Sigmoid colon (tissue), 7 donors: ENCODE results near the gene DIP2B. TPM values are rescaled to one million over a fixed set of nuclear protein-coding genes. Genes with fewer than 3 reads are reported as not detected.

Experiments
- DNase-seq: peaks from one replicate; pipeline ENCODE4 v3.0.0-alpha.2; 2019
- H3K27ac ChIP-seq, 4 donors: fragments of 200-600 bp; sonication (generic); one replicate each; pipeline ENCODE4 v1.5.1; 2016 to 2019; ENCODE audit warnings: mild to moderate bottlenecking in 1 of 4
- H3K27me3 ChIP-seq, 3 donors: fragments of 200-600 bp; sonication (generic); one replicate each; pipeline ENCODE4 v1.5.1; 2019; ENCODE audit warnings: mild to moderate bottlenecking in 1 of 3
- H3K36me3 ChIP-seq, 4 donors: fragments of 200-600 bp; sonication (generic); one replicate each; pipeline ENCODE4 v1.5.1; 2016 to 2019
- H3K4me1 ChIP-seq, 4 donors: fragments of 200-600 bp; sonication (generic); one replicate each; pipeline ENCODE4 v1.5.1; 2017 to 2019
- H3K4me3 ChIP-seq, 4 donors: fragments of 200-600 bp; sonication (generic); one replicate each; pipeline ENCODE4 v1.5.1; 2017 to 2019; ENCODE audit warnings: mild to moderate bottlenecking in 2 of 4, moderate library complexity in 1 of 4
- H3K9me3 ChIP-seq, 4 donors: fragments of 200-600 bp in 3 of 4; sonication (generic) in 3 of 4; one replicate each; pipeline versions ENCODE4 v1.5.1 to v1.6.1; 2013 to 2019
- CTCF ChIP-seq, 4 experiments: fragments of 450-650 bp in 3 of 4; fragments of 200-600 bp in 1 of 4; IDR thresholded peaks; one replicate each; pipeline ENCODE4 v1.5.1; 2016 to 2019; ENCODE audit warnings: antibody characterized with exemption in 4 of 4, mild to moderate bottlenecking in 3 of 4, moderate library complexity in 2 of 4
- EP300 ChIP-seq, 4 donors: sonication (generic); formaldehyde crosslinking; IDR thresholded peaks; one replicate each; pipeline ENCODE4 v1.6.1; 2017; ENCODE audit warnings: antibody characterized with exemption in 4 of 4
- POLR2A ChIP-seq, 2 donors: fragments of 450-650 bp; IDR thresholded peaks; one replicate each; pipeline ENCODE4 v1.6.1; 2016; ENCODE audit warnings: antibody characterized with exemption in 2 of 2, mild to moderate bottlenecking in 2 of 2, moderate library complexity in 2 of 2
- POLR2AphosphoS5 ChIP-seq, 4 donors: sonication (generic); formaldehyde crosslinking; IDR thresholded peaks; one replicate each; pipeline ENCODE4 v1.6.1; 2017; ENCODE audit warnings: antibody characterized with exemption in 4 of 4
- WGBS, 2 donors: extraction: QIAGEN DNeasy Blood & Tissue Kit; methylation state at CpG; one replicate each; pipeline ENCODE4 v1.1.7; 2013; 5-methylcytosine and 5-hydroxymethylcytosine counted together
- intact Hi-C: fragments of 100-400 bp; cut with DNase I; formaldehyde crosslinking; loops from one replicate; pipeline ENCODE4 v1.15.1; 2023
- polyA plus RNA-seq, 3 donors: library from polyadenylated mRNA; stranded (reverse); fragments of 200-250 nt; gene quantifications; one replicate each; pipeline ENCODE4 v1.2.3, GENCODE V29; 2013
- total RNA-seq, 4 donors: library from RNA; depleted of rRNA; stranded (reverse); fragments of >200 nt; gene quantifications; one replicate each; pipeline ENCODE4 v1.1.0, GENCODE V29; 2016
- donor health status: healthy with polysubstance abuse.
- donor health status: Bipolar disorder and iron deficiency.
- donor health status: healthy.

The DIP2B gene
- total and polyA plus RNA-seq, 7 donors = 7.2 to 28.0 (median 16.4) TPM

- intact Hi-C loops = no loop called here
- H3K27ac ChIP-seq = no peak overlapping the region
- no peak overlapping the region for H3K4me3 ChIP-seq
- peaks cover 0 to 9% (median 0%) of the 10 kb centered on the region in 4 donors for H3K36me3 ChIP-seq
- DNase-seq = no peak
- no peaks in the 10 kb centered on the region for H3K27me3 ChIP-seq
- peaks cover 0 to 10% (median 3%) of the 10 kb centered on the region in 4 donors for H3K4me1 ChIP-seq
- H3K9me3 ChIP-seq = no peaks in the 10 kb centered on the region
- WGBS, 2 donors = 66 to 87% methylated on average over 5 of the region's 5 CpGs
- TF ChIP-seq EP300 (IDR thresholded peaks at IDR 0.05) (no peak), CTCF (IDR thresholded peaks at IDR 0.05) (no peak), POLR2AphosphoS5 (IDR thresholded peaks at IDR 0.05) (no peak), POLR2A (IDR thresholded peaks at IDR 0.05) (no peak)
These were observed 136.8 kb downstream of the DIP2B start for GRCh38 chr12:50641566-50641965.

- peaks cover 0 to 10% (median 3%) of the 10 kb centered on the region in 4 donors for H3K4me1 ChIP-seq
- peaks cover 0 to 9% (median 0%) of the 10 kb centered on the region in 4 donors for H3K36me3 ChIP-seq
- H3K27ac ChIP-seq = no peak overlapping the region
- no peaks in the 10 kb centered on the region for H3K27me3 ChIP-seq
- DNase-seq = no peak
- WGBS, 2 donors = 49 to 56% methylated on average over 1 of the region's 1 CpG
- no peaks in the 10 kb centered on the region for H3K9me3 ChIP-seq
- intact Hi-C loops = no loop called here
- TF ChIP-seq POLR2A (IDR thresholded peaks at IDR 0.05) (no peak), CTCF (IDR thresholded peaks at IDR 0.05) (no peak), POLR2AphosphoS5 (IDR thresholded peaks at IDR 0.05) (no peak), EP300 (IDR thresholded peaks at IDR 0.05) (no peak)
- H3K4me3 ChIP-seq = no peak overlapping the region
These were observed 137.3 kb downstream of the DIP2B start for GRCh38 chr12:50642035-50642451.

GRCh38 chr12:50642761-50643160 lies 138.0 kb downstream of the DIP2B start:
- Histone ChIP-seq H3K4me1 (peaks cover 0 to 5% (median 3%) of the 10 kb centered on the region in 4 donors), H3K36me3 (peaks cover 0 to 9% (median 0%) of the 10 kb centered on the region in 4 donors), H3K9me3 (no peaks in the 10 kb centered on the region), H3K4me3 (no peak overlapping the region), H3K27ac (no peak overlapping the region), H3K27me3 (no peaks in the 10 kb centered on the region)
- DNase-seq = no peak
- no peak for TF ChIP-seq POLR2A (IDR thresholded peaks at IDR 0.05)
- no peak for TF ChIP-seq CTCF (IDR thresholded peaks at IDR 0.05)
- TF ChIP-seq EP300 (IDR thresholded peaks at IDR 0.05) = no peak
- no peak for TF ChIP-seq POLR2AphosphoS5 (IDR thresholded peaks at IDR 0.05)
- WGBS, 2 donors = 59 to 86% methylated on average over 5 of the region's 5 CpGs
- intact Hi-C loops = no loop called here

GRCh38 chr12:50647031-50647430 lies 142.2 kb downstream of the DIP2B start:
- DNase-seq = no peak
- H3K9me3 ChIP-seq = no peaks in the 10 kb centered on the region
- H3K27me3 ChIP-seq = no peaks in the 10 kb centered on the region
- no peaks in the 10 kb centered on the region for H3K4me1 ChIP-seq
- H3K36me3 ChIP-seq = no peaks in the 10 kb centered on the region
- H3K4me3 ChIP-seq = no peak overlapping the region
- no peak for TF ChIP-seq CTCF (IDR thresholded peaks at IDR 0.05)
- intact Hi-C loops = no loop called here
- WGBS, 2 donors = 92 to 95% methylated on average over 8 of the region's 8 CpGs
- no peak overlapping the region for H3K27ac ChIP-seq

- Histone ChIP-seq H3K9me3 (no peaks in the 10 kb centered on the region), H3K27ac (no peak overlapping the region), H3K27me3 (no peaks in the 10 kb centered on the region), H3K36me3 (no peaks in the 10 kb centered on the region), H3K4me3 (no peak overlapping the region), H3K4me1 (no peaks in the 10 kb centered on the region)
- intact Hi-C loops = no loop called here
- DNase-seq = no peak
- no peak for TF ChIP-seq CTCF (IDR thresholded peaks at IDR 0.05)
- TF ChIP-seq EP300 (IDR thresholded peaks at IDR 0.05) = no peak
- TF ChIP-seq POLR2A (IDR thresholded peaks at IDR 0.05) = no peak
- no peak for TF ChIP-seq POLR2AphosphoS5 (IDR thresholded peaks at IDR 0.05)
- 88 to 93% methylated on average over 2 of the region's 2 CpGs for WGBS, 2 donors
These were observed 142.7 kb downstream of the DIP2B start for GRCh38 chr12:50647479-50647878.
